Fibroblast of mammary gland (primary cell): Measurements from ENCODE around the gene PGBD5.

Source experiments
- DNase-seq: peaks from one replicate; pipeline ENCODE4 v3.0.0-alpha.2; 2010; ENCODE audit warnings: low read depth
- H3K4me3 ChIP-seq: 2 replicates; pipeline ENCODE4 v1.5.1; 2011; ENCODE audit warnings: low read depth, mild to moderate bottlenecking, low read length, moderate library complexity; ENCODE audit not compliant: control insufficient read depth
- TF ChIP-seq, protein P1 (sequence below): conservative IDR thresholded peaks from 2 replicates; pipeline ENCODE4 v1.5.1; 2011; ENCODE audit warnings: low read depth, low read length, inconsistent platforms; ENCODE audit not compliant: control insufficient read depth, insufficient read depth

PGBD5 gene

DNA sequence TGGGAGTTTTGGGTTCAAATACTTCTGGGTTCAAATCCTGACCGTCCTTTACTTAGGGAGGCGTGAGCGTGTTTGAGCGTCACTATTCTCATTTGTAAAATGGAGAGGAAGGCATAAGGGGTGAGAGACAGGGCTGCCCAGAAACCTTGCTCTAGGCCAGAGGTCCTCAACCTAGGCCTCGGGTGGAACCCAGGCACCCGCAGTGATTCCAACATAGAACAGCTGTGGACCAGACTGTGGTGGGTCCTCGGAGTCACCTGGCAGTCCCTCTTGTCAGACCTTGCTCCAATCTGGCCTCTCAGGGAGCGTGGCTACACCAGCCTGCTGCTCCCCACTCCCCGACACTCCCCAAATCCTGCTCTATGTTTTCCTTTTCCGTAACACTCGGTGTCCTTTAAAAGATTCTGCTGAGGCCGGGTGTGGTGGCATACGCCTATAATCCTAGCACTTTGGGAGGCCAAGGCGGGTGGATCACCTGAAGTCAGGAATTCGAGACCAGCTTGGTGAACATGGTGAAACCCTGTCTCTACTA is 116.4 kb downstream of the PGBD5 start:
- DNase-seq: no peak
- H3K4me3 ChIP-seq: no peak overlapping the region
- TF ChIP-seq, protein P1, sequence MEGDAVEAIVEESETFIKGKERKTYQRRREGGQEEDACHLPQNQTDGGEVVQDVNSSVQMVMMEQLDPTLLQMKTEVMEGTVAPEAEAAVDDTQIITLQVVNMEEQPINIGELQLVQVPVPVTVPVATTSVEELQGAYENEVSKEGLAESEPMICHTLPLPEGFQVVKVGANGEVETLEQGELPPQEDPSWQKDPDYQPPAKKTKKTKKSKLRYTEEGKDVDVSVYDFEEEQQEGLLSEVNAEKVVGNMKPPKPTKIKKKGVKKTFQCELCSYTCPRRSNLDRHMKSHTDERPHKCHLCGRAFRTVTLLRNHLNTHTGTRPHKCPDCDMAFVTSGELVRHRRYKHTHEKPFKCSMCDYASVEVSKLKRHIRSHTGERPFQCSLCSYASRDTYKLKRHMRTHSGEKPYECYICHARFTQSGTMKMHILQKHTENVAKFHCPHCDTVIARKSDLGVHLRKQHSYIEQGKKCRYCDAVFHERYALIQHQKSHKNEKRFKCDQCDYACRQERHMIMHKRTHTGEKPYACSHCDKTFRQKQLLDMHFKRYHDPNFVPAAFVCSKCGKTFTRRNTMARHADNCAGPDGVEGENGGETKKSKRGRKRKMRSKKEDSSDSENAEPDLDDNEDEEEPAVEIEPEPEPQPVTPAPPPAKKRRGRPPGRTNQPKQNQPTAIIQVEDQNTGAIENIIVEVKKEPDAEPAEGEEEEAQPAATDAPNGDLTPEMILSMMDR: no peak

DNA sequence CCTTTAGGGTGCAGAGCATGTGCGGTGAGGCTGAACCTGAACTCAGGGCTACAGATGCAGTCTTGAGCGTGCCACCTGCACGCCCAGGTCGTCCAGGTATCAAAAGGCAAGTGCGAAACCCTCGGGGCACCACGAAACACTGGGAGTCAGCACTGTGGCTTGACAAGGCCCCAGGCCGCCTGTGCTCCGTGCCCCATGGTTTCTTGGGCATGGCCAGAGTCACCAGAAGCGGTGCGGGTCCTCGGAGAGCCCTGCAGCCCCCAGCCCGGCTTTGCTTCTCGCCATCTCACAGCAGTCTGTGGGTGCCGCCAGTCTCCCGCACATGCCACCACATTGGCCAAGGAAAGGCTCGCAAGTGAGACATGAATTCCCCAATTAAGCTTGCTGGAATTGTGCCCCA is 117.3 kb downstream of the PGBD5 start:
- TF ChIP-seq, protein P1: no peak
- no peak overlapping the region for H3K4me3 ChIP-seq
- DNase-seq: no peak

DNA sequence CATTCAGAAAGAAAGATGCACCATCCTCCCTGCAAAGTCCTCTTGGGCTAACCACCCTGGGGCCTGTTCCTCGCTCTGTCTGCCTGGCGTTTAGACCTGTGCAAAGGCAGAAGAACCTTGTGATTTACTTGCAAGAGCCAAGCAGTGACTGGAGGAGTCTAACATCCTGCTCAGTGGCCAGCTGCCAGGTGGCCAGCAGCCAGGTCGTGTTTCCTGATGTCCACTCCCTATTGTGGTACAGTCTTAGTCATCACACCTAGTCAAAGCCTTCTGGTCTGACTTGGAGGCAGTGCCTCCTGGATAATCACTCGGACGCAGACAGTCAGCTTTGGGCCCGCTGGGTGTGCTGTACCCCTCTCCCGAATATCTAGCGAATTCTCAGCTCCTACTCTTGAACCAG is 118.1 kb downstream of the PGBD5 start:
- DNase-seq: peak; percentile 88
- no peak overlapping the region for H3K4me3 ChIP-seq
- TF ChIP-seq, protein P1: no peak

DNA sequence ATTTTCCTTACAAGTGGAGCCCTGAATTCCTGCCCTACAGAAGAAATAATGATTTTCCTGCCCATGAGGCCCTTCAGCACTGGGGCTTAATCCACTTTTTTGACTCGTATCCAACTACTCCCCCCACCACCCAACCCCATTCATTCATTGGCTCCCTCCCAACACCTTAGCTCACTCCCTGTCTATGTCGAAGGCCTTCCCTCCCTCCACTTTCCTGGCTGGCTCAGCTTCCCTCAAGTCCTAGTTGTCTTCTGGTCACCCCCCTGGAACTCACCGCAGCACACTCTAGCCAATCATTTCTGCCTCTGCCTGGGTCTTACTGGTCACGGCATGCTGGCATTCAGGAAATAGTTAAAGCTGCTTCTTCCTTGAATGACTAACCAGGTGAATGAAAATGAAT is 118.9 kb downstream of the PGBD5 start:
- no peak for DNase-seq
- H3K4me3 ChIP-seq: no peak overlapping the region
- TF ChIP-seq, protein P1: no peak

DNA sequence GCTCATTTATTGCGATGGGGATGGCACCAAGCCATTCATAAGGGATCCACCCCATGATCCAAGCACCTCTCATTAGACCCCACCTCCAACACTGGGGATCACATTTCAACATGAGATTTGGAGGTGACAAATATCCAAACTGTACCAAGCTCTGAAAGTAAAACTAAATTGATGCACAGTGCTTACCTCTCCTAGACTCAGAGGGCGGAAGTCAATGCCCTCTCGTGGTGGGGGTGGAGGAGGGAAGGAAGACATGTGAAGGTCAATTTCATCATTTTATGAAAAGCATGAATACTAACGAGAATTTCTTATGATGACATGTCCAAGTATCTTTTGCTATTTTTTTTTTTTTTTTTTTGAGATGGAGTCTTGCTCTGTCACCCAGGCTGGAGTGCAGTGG is 120.0 kb downstream of the PGBD5 start:
- no peak overlapping the region for H3K4me3 ChIP-seq
- TF ChIP-seq, protein P1: no peak
- no peak for DNase-seq

DNA sequence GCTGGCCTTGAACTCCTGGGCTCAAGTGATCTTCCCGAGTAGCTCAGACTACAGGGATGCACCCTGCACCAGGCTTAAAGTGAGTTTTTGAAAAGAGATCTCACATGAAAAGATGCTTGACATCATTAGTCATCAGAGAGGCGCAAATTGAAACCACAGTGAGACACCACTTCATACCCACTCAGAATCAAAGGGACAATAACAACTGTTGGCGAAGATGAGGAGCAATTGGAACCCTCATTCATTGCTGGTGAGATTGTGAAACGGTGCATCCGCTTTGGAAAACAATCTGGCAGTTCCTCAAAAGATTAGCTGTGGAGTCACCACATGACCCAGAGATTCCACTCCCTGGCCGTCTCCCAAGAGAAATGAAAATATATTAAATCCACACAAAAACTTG is 122.3 kb downstream of the PGBD5 start:
- DNase-seq: peak; percentile 70
- H3K4me3 ChIP-seq: no peak overlapping the region
- TF ChIP-seq, protein P1: no peak

DNA sequence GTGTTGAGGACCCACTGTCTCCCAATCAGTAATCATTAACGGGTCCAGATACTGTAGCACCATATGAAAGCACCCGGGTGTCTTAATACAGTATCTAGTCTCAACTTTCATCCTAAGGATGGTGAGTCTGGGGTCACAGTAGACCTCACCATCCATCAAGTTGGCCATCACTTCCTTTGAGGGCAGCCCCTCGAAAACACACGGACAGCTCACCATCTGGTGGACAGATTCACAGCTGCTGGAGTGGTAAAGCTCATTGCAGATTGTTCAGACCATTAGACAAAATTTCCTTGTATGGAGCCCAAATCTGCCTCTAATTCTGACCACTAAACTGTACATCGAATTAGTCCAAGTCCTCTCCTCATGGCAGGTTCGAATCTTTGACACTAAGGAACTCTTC is 123.1 kb downstream of the PGBD5 start:
- TF ChIP-seq, protein P1: no peak
- no peak overlapping the region for H3K4me3 ChIP-seq
- DNase-seq: peak; percentile 16
